AG04450 (cell line): ENCODE data around the gene LRRC72. TPM values are rescaled to one million over a fixed set of nuclear protein-coding genes. Genes with fewer than 3 reads are reported as not detected.

Source experiments
- CTCF ChIA-PET: fragments of 300-600, 350-600 bp; formaldehyde crosslinking; extraction: SDS; loops from one replicate; lab custom pipeline; 2022; ENCODE audit warnings: antibody characterized with exemption, inconsistent platforms; lab: Charles Lee
- POLR2A ChIA-PET: fragments of 350-600 bp; formaldehyde crosslinking; extraction: SDS; loops from one replicate; lab custom pipeline; 2021; ENCODE audit warnings: antibody characterized with exemption, inconsistent platforms; lab: Yijun Ruan, JAX
- DNase-seq: peaks from one replicate; pipeline ENCODE4 v3.0.0-alpha.2; 2011; ENCODE audit warnings: low read depth, low spot score
- H3K27ac ChIP-seq: one replicate; pipeline ENCODE4 v1.5.1; 2012; ENCODE audit warnings: low read depth, low read length, control low read depth
- H3K27me3 ChIP-seq: one replicate; pipeline ENCODE4 v1.6.0; 2012; ENCODE audit warnings: low read length; ENCODE audit not compliant: control insufficient read depth, insufficient read depth
- H3K4me3 ChIP-seq: 2 replicates; pipeline ENCODE4 v1.5.1; 2011; ENCODE audit warnings: mild to moderate bottlenecking, low read depth, low read length, control low read depth
- H3K9me3 ChIP-seq: 2 replicates; pipeline ENCODE4 v1.5.1; 2012; ENCODE audit warnings: low read length; ENCODE audit not compliant: control insufficient read depth, insufficient read depth
- polyA plus RNA-seq: library from polyadenylated mRNA; depleted of rRNA; stranded (reverse); fragments of >200 nt; gene quantifications from 2 replicates; pipeline ENCODE4 v1.2.3, GENCODE V29; 2011
- TF ChIP-seq, protein P1 (sequence below): IDR thresholded peaks from 2 replicates; pipeline ENCODE4 v1.5.1; 2011; ENCODE audit warnings: low read depth, low read length, control low read depth, inconsistent platforms

Gene LRRC72
- polyA plus RNA-seq, 1 experiment: not detected

- Histone ChIP-seq H3K9me3 (no peaks in the 10 kb centered on the region), H3K27me3 (no peaks in the 10 kb centered on the region), H3K27ac (no peak overlapping the region), H3K4me3 (no peak overlapping the region)
- TF ChIP-seq, protein P1, sequence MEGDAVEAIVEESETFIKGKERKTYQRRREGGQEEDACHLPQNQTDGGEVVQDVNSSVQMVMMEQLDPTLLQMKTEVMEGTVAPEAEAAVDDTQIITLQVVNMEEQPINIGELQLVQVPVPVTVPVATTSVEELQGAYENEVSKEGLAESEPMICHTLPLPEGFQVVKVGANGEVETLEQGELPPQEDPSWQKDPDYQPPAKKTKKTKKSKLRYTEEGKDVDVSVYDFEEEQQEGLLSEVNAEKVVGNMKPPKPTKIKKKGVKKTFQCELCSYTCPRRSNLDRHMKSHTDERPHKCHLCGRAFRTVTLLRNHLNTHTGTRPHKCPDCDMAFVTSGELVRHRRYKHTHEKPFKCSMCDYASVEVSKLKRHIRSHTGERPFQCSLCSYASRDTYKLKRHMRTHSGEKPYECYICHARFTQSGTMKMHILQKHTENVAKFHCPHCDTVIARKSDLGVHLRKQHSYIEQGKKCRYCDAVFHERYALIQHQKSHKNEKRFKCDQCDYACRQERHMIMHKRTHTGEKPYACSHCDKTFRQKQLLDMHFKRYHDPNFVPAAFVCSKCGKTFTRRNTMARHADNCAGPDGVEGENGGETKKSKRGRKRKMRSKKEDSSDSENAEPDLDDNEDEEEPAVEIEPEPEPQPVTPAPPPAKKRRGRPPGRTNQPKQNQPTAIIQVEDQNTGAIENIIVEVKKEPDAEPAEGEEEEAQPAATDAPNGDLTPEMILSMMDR: no peak
- ChIA-PET POLR2A (no interaction called here), CTCF (interaction anchor here (0.7 to 1.6 kb wide), 2 partner anchors 10 to 74 kb away, joined by 4 to 5 read pairs; no protein-coding TSS in a partner anchor)
- DNase-seq: no peak
Measured at GRCh38 chr7:16559497-16560179, 33.0 kb downstream of the LRRC72 start.

DNA sequence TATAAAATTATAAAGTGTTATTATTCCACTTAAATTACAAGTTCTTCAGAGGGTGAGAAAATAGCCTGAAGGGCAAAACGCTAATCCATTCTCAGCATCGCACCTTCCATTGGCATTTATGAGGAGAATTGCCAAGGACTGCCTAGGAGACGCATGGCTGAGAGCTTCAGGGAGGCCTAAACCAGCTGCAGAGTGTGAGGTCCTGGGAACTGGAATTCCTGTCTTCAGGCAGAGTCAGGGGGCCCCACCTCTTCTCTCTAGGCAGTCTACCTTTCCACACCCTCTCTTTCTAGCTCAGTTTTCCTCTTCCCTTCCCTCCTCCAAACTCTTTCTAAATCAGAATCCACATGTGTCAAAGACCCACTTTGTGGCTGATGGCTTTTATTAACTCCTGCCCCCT is 35.3 kb downstream of the LRRC72 start:
- DNase-seq: no peak
- POLR2A ChIA-PET: no interaction called here
- H3K9me3 ChIP-seq: no peaks in the 10 kb centered on the region
- no peak overlapping the region for H3K4me3 ChIP-seq
- H3K27me3 ChIP-seq: no peaks in the 10 kb centered on the region
- CTCF ChIA-PET: interaction anchor here (1.0 kb wide), 1 partner anchor 478 kb away, joined by 4 read pairs; no protein-coding TSS in a partner anchor
- H3K27ac ChIP-seq: no peak overlapping the region
- TF ChIP-seq, protein P1: no peak

GRCh38 chr7:16562456-16563220 is 36.0 kb downstream of the LRRC72 start:
- Histone ChIP-seq H3K4me3 (no peak overlapping the region), H3K9me3 (no peaks in the 10 kb centered on the region), H3K27ac (no peak overlapping the region), H3K27me3 (no peaks in the 10 kb centered on the region)
- CTCF ChIA-PET: interaction anchor here (1.0 kb wide), 1 partner anchor 479 kb away, joined by 4 read pairs; no protein-coding TSS in a partner anchor
- POLR2A ChIA-PET: no interaction called here
- TF ChIP-seq, protein P1: no peak
- no peak for DNase-seq

DNA sequence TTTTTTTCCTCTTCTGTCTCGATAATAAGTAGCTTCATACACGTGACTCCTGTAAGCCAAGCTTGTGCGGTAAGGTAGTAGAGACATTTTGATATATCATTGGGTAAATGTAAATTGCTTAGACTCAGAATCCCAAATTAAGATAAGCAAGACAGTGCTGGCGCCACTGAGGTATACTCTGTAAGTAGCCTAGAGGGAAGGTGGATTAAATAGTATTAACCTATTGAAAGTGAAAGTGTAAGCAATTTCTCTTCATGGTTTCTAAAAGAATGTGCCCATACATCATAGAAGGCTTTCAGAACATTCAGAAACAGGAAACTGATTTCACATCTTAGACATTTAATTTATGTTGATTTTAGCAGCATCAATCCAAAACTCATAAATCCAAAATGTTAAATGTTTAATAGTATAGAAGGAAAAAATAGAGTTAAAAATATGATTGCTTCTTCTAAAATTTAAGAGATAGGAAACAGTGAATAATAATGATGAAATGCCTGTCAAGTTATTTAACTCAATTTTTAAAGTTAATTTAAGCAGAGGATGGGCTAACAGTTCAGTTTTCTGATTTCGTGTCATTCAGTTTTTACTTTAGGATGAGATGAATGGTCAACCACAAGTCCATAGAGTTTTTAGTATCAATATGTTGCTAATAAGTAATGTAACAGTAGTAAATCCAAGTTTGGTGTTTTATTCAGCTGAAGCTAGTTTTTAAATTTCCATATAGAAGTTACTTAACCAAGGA is 36.8 kb downstream of the LRRC72 start:
- Histone ChIP-seq H3K9me3 (no peaks in the 10 kb centered on the region), H3K27ac (no peak overlapping the region), H3K4me3 (no peak overlapping the region), H3K27me3 (no peaks in the 10 kb centered on the region)
- CTCF ChIA-PET: interaction anchor here (1.1 to 4.2 kb wide), 5 partner anchors 12 to 1244 kb away, joined by 3 to 153 read pairs (median 7); no protein-coding TSS in a partner anchor
- POLR2A ChIA-PET: no interaction called here
- TF ChIP-seq, protein P1: no peak
- no peak for DNase-seq
